ENCODE measurements around the gene NF1.

The NF1 gene

GRCh38 chr17:31275116-31275515 is 180.3 kb downstream of the NF1 start:
- no CpG with 5 or more reads among the region's 1 CpG for WGBS, 2 donors (ENCODE audit: extremely low coverage in 2 of 2, insufficient read length in 2 of 2, insufficient replicate concordance in 1 of 2)

GRCh38 chr17:31279401-31279800 is 184.6 kb downstream of the NF1 start:
- H2BK15ac ChIP-seq (ENCODE audit: low read length): no peak overlapping the region
- H3K4me3 ChIP-seq (ENCODE audit: low read length in 2 of 2): no peak overlapping the region
- H2BK12ac ChIP-seq (ENCODE audit: low read length): no peak overlapping the region
- H2AFZ ChIP-seq (ENCODE audit: low read length): no peak overlapping the region
- H3K27ac ChIP-seq (replicated peaks; ENCODE audit: low read length): no peak overlapping the region
- peaks cover 0 to 2% of the 10 kb centered on the region in 2 donors for H3K4me1 ChIP-seq (ENCODE audit: control insufficient read depth in 2 of 2, insufficient read depth in 1 of 2, low read depth in 1 of 2, low read length in 2 of 2)
- H3K14ac ChIP-seq (ENCODE audit: low read length): no peak overlapping the region
- H3K9me3 ChIP-seq (replicated peaks in 1 of 2; ENCODE audit: control insufficient read depth in 2 of 2, insufficient read depth in 1 of 2, low read depth in 1 of 2, low read length in 2 of 2): no peaks in the 10 kb centered on the region
- no peak overlapping the region for H4K8ac ChIP-seq (ENCODE audit: low read depth, low read length)
- no peaks in the 10 kb centered on the region for H3K79me1 ChIP-seq (ENCODE audit: low read depth, low read length)
- H3K9ac ChIP-seq (ENCODE audit: low read depth, low read length, poor library complexity): no peak overlapping the region
- H2BK120ac ChIP-seq (ENCODE audit: low read depth, low read length): no peak overlapping the region
- H3K23ac ChIP-seq (ENCODE audit: low read depth, low read length, poor library complexity): no peak overlapping the region
- no peak overlapping the region for H2BK5ac ChIP-seq (ENCODE audit: low read length)
- no CpG with 5 or more reads among the region's 2 CpGs for WGBS, 2 donors (ENCODE audit: extremely low coverage in 2 of 2, insufficient read length in 2 of 2, insufficient replicate concordance in 1 of 2)
- H3K4me2 ChIP-seq (ENCODE audit: insufficient read depth, low read length, poor library complexity, severe bottlenecking): no peak overlapping the region
- H3K36me3 ChIP-seq (replicated peaks in 1 of 2; ENCODE audit: control insufficient read depth in 2 of 2, insufficient read depth in 2 of 2, low read length in 2 of 2): peaks cover 3 to 69% of the 10 kb centered on the region in 2 donors
- H4K91ac ChIP-seq (ENCODE audit: low read depth, low read length, poor library complexity): no peak overlapping the region
- no peak overlapping the region for H3K18ac ChIP-seq (ENCODE audit: low read length)
- H3K27me3 ChIP-seq (ENCODE audit: control insufficient read depth in 3 of 3, insufficient read depth in 3 of 3, low read depth in 1 of 3, low read length in 3 of 3): no peaks in the 10 kb centered on the region
- no peak overlapping the region for H2AK5ac ChIP-seq (ENCODE audit: low read depth, low read length)
- no peak for DNase-seq (ENCODE audit: low spot score)
- H3K4ac ChIP-seq (ENCODE audit: low read length): no peak overlapping the region

More at GRCh38 chr17:31275116-31275515, 180.3 kb downstream of the NF1 start:
- H3K23ac ChIP-seq (ENCODE audit: low read depth, low read length, poor library complexity): no peak overlapping the region
- peaks cover 0 to 2% of the 10 kb centered on the region in 2 donors for H3K4me1 ChIP-seq (ENCODE audit: control insufficient read depth in 2 of 2, insufficient read depth in 1 of 2, low read depth in 1 of 2, low read length in 2 of 2)
- H4K8ac ChIP-seq (ENCODE audit: low read depth, low read length): no peak overlapping the region
- H3K4me2 ChIP-seq (ENCODE audit: insufficient read depth, low read length, poor library complexity, severe bottlenecking): no peak overlapping the region
- no peaks in the 10 kb centered on the region for H3K27me3 ChIP-seq (ENCODE audit: control insufficient read depth in 3 of 3, insufficient read depth in 3 of 3, low read depth in 1 of 3, low read length in 3 of 3)
- no peak for DNase-seq (ENCODE audit: low spot score)
- H3K27ac ChIP-seq (replicated peaks; ENCODE audit: low read length): no peak overlapping the region
- H2AK5ac ChIP-seq (ENCODE audit: low read depth, low read length): no peak overlapping the region
- no peak overlapping the region for H3K4ac ChIP-seq (ENCODE audit: low read length)
- no peak overlapping the region for H4K91ac ChIP-seq (ENCODE audit: low read depth, low read length, poor library complexity)
- H2BK5ac ChIP-seq (ENCODE audit: low read length): no peak overlapping the region
- H3K9me3 ChIP-seq (replicated peaks in 1 of 2; ENCODE audit: control insufficient read depth in 2 of 2, insufficient read depth in 1 of 2, low read depth in 1 of 2, low read length in 2 of 2): no peaks in the 10 kb centered on the region
- no peak overlapping the region for H3K14ac ChIP-seq (ENCODE audit: low read length)
- H2BK120ac ChIP-seq (ENCODE audit: low read depth, low read length): no peak overlapping the region
- no peak overlapping the region for H3K9ac ChIP-seq (ENCODE audit: low read depth, low read length, poor library complexity)
- no peak overlapping the region for H2BK12ac ChIP-seq (ENCODE audit: low read length)
- no peak overlapping the region for H2AFZ ChIP-seq (ENCODE audit: low read length)
- peaks cover 3 to 80% of the 10 kb centered on the region in 2 donors for H3K36me3 ChIP-seq (replicated peaks in 1 of 2; ENCODE audit: control insufficient read depth in 2 of 2, insufficient read depth in 2 of 2, low read length in 2 of 2)
- no peak overlapping the region for H2BK15ac ChIP-seq (ENCODE audit: low read length)
- no peak overlapping the region for H3K18ac ChIP-seq (ENCODE audit: low read length)
- H3K79me1 ChIP-seq (ENCODE audit: low read depth, low read length): no peaks in the 10 kb centered on the region
- H3K4me3 ChIP-seq (ENCODE audit: low read length in 2 of 2): no peak overlapping the region

GRCh38 chr17:31281061-31281460 is 186.3 kb downstream of the NF1 start:
- Histone ChIP-seq H3K18ac (ENCODE audit: low read length) (no peak overlapping the region), H3K4me3 (ENCODE audit: low read length in 2 of 2) (no peak overlapping the region), H3K27me3 (ENCODE audit: control insufficient read depth in 3 of 3, insufficient read depth in 3 of 3, low read depth in 1 of 3, low read length in 3 of 3) (no peaks in the 10 kb centered on the region), H2AK5ac (ENCODE audit: low read depth, low read length) (no peak overlapping the region), H4K8ac (ENCODE audit: low read depth, low read length) (no peak overlapping the region), H2AFZ (ENCODE audit: low read length) (no peak overlapping the region), H3K27ac (replicated peaks; ENCODE audit: low read length) (no peak overlapping the region), H3K9me3 (replicated peaks in 1 of 2; ENCODE audit: control insufficient read depth in 2 of 2, insufficient read depth in 1 of 2, low read depth in 1 of 2, low read length in 2 of 2) (no peaks in the 10 kb centered on the region), H2BK15ac (ENCODE audit: low read length) (no peak overlapping the region), H3K4me2 (ENCODE audit: insufficient read depth, low read length, poor library complexity, severe bottlenecking) (no peak overlapping the region), H3K79me1 (ENCODE audit: low read depth, low read length) (no peaks in the 10 kb centered on the region), H2BK12ac (ENCODE audit: low read length) (no peak overlapping the region), H3K4ac (ENCODE audit: low read length) (no peak overlapping the region), H3K36me3 (replicated peaks in 1 of 2; ENCODE audit: control insufficient read depth in 2 of 2, insufficient read depth in 2 of 2, low read length in 2 of 2) (peaks cover 1 to 57% of the 10 kb centered on the region in 2 donors), H3K14ac (ENCODE audit: low read length) (no peak overlapping the region), H4K91ac (ENCODE audit: low read depth, low read length, poor library complexity) (no peak overlapping the region), H3K4me1 (ENCODE audit: control insufficient read depth in 2 of 2, insufficient read depth in 1 of 2, low read depth in 1 of 2, low read length in 2 of 2) (peaks cover 0 to 2% of the 10 kb centered on the region in 2 donors), H3K23ac (ENCODE audit: low read depth, low read length, poor library complexity) (no peak overlapping the region), H3K9ac (ENCODE audit: low read depth, low read length, poor library complexity) (no peak overlapping the region), H2BK120ac (ENCODE audit: low read depth, low read length) (no peak overlapping the region), H2BK5ac (ENCODE audit: low read length) (no peak overlapping the region)
- DNase-seq (ENCODE audit: low spot score): no peak
- WGBS, 2 donors (ENCODE audit: extremely low coverage in 2 of 2, insufficient read length in 2 of 2, insufficient replicate concordance in 1 of 2): no CpG with 5 or more reads among the region's 2 CpGs

DNA sequence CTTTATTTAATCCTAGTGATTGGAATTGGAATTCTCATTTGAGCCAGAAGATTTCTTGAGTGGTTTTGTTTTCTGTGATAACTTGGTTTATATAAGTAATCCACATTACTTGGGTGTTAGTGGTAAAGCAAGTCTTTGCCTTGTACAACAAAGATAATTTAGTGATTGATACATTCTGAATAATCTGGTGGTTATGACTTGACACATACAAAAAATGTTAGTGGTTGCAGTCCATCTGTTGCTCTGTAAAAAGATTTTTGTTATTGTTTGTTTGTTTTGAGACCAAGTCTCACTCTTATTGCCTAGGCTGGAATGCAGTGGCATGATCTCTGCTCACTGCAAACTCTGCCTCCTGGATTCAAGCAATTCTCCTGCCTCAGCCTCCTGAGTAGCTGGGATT is 189.1 kb downstream of the NF1 start:
- Histone ChIP-seq H2AFZ (ENCODE audit: low read length) (no peak overlapping the region), H2BK12ac (ENCODE audit: low read length) (no peak overlapping the region), H3K27ac (replicated peaks; ENCODE audit: low read length) (no peak overlapping the region), H3K4me1 (ENCODE audit: control insufficient read depth in 2 of 2, insufficient read depth in 1 of 2, low read depth in 1 of 2, low read length in 2 of 2) (peaks cover 0 to 2% of the 10 kb centered on the region in 2 donors), H2BK15ac (ENCODE audit: low read length) (no peak overlapping the region), H3K18ac (ENCODE audit: low read length) (no peak overlapping the region), H4K91ac (ENCODE audit: low read depth, low read length, poor library complexity) (no peak overlapping the region), H3K9me3 (replicated peaks in 1 of 2; ENCODE audit: control insufficient read depth in 2 of 2, insufficient read depth in 1 of 2, low read depth in 1 of 2, low read length in 2 of 2) (no peaks in the 10 kb centered on the region), H3K36me3 (replicated peaks in 1 of 2; ENCODE audit: control insufficient read depth in 2 of 2, insufficient read depth in 2 of 2, low read length in 2 of 2) (peaks cover 0 to 45% of the 10 kb centered on the region in 2 donors), H2BK120ac (ENCODE audit: low read depth, low read length) (no peak overlapping the region), H3K14ac (ENCODE audit: low read length) (no peak overlapping the region), H3K4ac (ENCODE audit: low read length) (no peak overlapping the region), H3K4me3 (ENCODE audit: low read length in 2 of 2) (no peak overlapping the region), H3K79me1 (ENCODE audit: low read depth, low read length) (no peaks in the 10 kb centered on the region), H2BK5ac (ENCODE audit: low read length) (no peak overlapping the region), H3K4me2 (ENCODE audit: insufficient read depth, low read length, poor library complexity, severe bottlenecking) (no peak overlapping the region), H3K9ac (ENCODE audit: low read depth, low read length, poor library complexity) (no peak overlapping the region), H4K8ac (ENCODE audit: low read depth, low read length) (no peak overlapping the region), H2AK5ac (ENCODE audit: low read depth, low read length) (no peak overlapping the region), H3K23ac (ENCODE audit: low read depth, low read length, poor library complexity) (no peak overlapping the region), H3K27me3 (ENCODE audit: control insufficient read depth in 3 of 3, insufficient read depth in 3 of 3, low read depth in 1 of 3, low read length in 3 of 3) (no peaks in the 10 kb centered on the region)
- DNase-seq (ENCODE audit: low spot score): no peak
